Adrenal gland (tissue), 12 donors: ENCODE data around the gene SLC7A10. TPM values are rescaled to one million over a fixed set of nuclear protein-coding genes. Genes with fewer than 3 reads are reported as not detected.

Source experiments
- DNase-seq, 7 donors: peaks; one replicate each; pipeline ENCODE4 v3.0.0-alpha.2; 2019 to 2020
- H3K27ac ChIP-seq, 5 donors: fragments of 200-600 bp; sonication (generic) in 4 of 5; 1 replicate in 3 of 5; 2 replicates in 2 of 5; pipeline versions ENCODE4 v1.5.1 to v1.8.0; 2016 to 2020; ENCODE audit warnings: mild to moderate bottlenecking in 1 of 5
- H3K27me3 ChIP-seq: fragments of 200-600 bp; 2 replicates; pipeline ENCODE4 v1.8.0; 2021
- H3K36me3 ChIP-seq, 2 donors: fragments of 200-600 bp; replicated peaks in 1 of 2; 1 replicate in 1 of 2; 2 replicates in 1 of 2; pipeline versions ENCODE4 v1.5.1 to v1.8.0; 2018 to 2022
- H3K4me1 ChIP-seq, 2 donors: fragments of 200-600 bp; replicated peaks in 1 of 2; 1 replicate in 1 of 2; 2 replicates in 1 of 2; pipeline versions ENCODE4 v1.5.1 to v1.8.0; 2018 to 2021
- H3K4me3 ChIP-seq, 4 donors: fragments of 200-600 bp; sonication (generic) in 3 of 4; one replicate each; pipeline ENCODE4 v1.5.1; 2016 to 2018
- H3K9me3 ChIP-seq, 3 donors: fragments of 200-600 bp; sonication (generic) in 1 of 3; replicated peaks in 1 of 3; 1 replicate in 2 of 3; 2 replicates in 1 of 3; pipeline versions ENCODE4 v1.5.1 to v1.8.0; 2016 to 2021
- CTCF ChIP-seq, 6 experiments: fragments of 450-650 bp in 4 of 6; fragments of 200-600 bp in 2 of 6; sonication (generic) in 1 of 6; IDR thresholded peaks; 1 replicate in 5 of 6; 2 replicates in 1 of 6; pipeline versions ENCODE4 v1.5.1 to v1.8.0; 2016 to 2021; ENCODE audit warnings: antibody characterized with exemption in 6 of 6, mild to moderate bottlenecking in 2 of 6, moderate library complexity in 1 of 6
- POLR2A ChIP-seq, 2 donors: fragments of 450-650 bp; IDR thresholded peaks; one replicate each; pipeline ENCODE4 v1.6.1; 2017; ENCODE audit warnings: antibody characterized with exemption in 2 of 2, mild to moderate bottlenecking in 2 of 2, moderate library complexity in 1 of 2
- WGBS, 4 donors: extraction: QIAGEN DNeasy Blood & Tissue Kit in 2 of 4; methylation state at CpG; one replicate each; pipeline versions ENCODE4 v1.1.5 to v1.1.7; 2013 to 2017; 5-methylcytosine and 5-hydroxymethylcytosine counted together
- intact Hi-C, 2 donors: fragments of 100-400 bp; cut with DNase I; formaldehyde crosslinking; loops; one replicate each; pipeline versions ENCODE4 v1.14.1 to v1.15.0; 2022 to 2023
- polyA plus RNA-seq, 3 donors: library from polyadenylated mRNA; stranded (reverse); fragments of 200-250 nt in 2 of 3; fragments of 350-450 nt in 1 of 3; fragmentation: Illumina TruSeq in 1 of 3; extraction: RNeasy Lipid Tissue Mini Kit (QIAGEN cat#74804) in 1 of 3; gene quantifications; one replicate each; pipeline ENCODE4 v1.2.3, GENCODE V29; 2013 to 2014
- total RNA-seq, 9 donors: library from RNA; depleted of rRNA in 4 of 9; stranded (reverse); fragments of >200 nt in 4 of 9; fragments of 120-200 nt in 1 of 9; fragmentation: NEBNext Ultra II Directional in 1 of 9; extraction: Animal tissue kit (Norgen Biotek cat#: 25700) in 1 of 9; gene quantifications; one replicate each; pipeline versions ENCODE4 v1.1.0 to v1.2.4, GENCODE V29; 2013 to 2023
- donor health status: healthy with polysubstance abuse.
- donor health status: Bipolar disorder and iron deficiency.
- donor health status: DM: yes; HTN: yes; CAD: no.
- donor health status: DM: no; HTN: no; CAD: no.
- donor health status: DM: no; HTN: no; CAD: no.
- donor health status: DM: yes; HTN: yes; CAD: no.

Gene SLC7A10
- total and polyA plus RNA-seq, 12 donors: 0.14 to 9.3 (median 0.45) TPM; not detected in 4

- Histone ChIP-seq H3K9me3 (no peaks in the 10 kb centered on the region), H3K27ac (peak overlapping the region; percentile 87 to 95 (median 90)), H3K4me3 (peak overlapping the region; percentile 55 to 88 (median 78)), H3K4me1 (peaks cover 10 to 20% of the 10 kb centered on the region in 2 donors), H3K27me3 (no peaks in the 10 kb centered on the region), H3K36me3 (no peaks in the 10 kb centered on the region)
- WGBS, 4 donors: 0% methylated on average over 4 to 65 of the region's 65 CpGs
- peak; percentile 95 to 99 (median 98) for DNase-seq
- peak in 3 of 6 experiments; percentile 20 to 53 (median 48) for TF ChIP-seq CTCF (IDR thresholded peaks at IDR 0.05)
- TF ChIP-seq POLR2A (IDR thresholded peaks at IDR 0.05): peak; percentile 55 to 93
- intact Hi-C loops: no loop called here
These were observed 48.8 kb downstream of the SLC7A10 start for GRCh38 chr19:33176670-33177416.

GRCh38 chr19:33175886-33176669 is 49.6 kb downstream of the SLC7A10 start:
- no peaks in the 10 kb centered on the region for H3K9me3 ChIP-seq
- H3K27ac ChIP-seq: peak overlapping the region; percentile 87 to 95 (median 90)
- no peaks in the 10 kb centered on the region for H3K36me3 ChIP-seq
- DNase-seq: peak in 1 of 7 donors; percentile 40
- peak overlapping the region; percentile 55 to 88 (median 78) for H3K4me3 ChIP-seq
- H3K27me3 ChIP-seq: no peaks in the 10 kb centered on the region
- peaks cover 10 to 20% of the 10 kb centered on the region in 2 donors for H3K4me1 ChIP-seq
- no peak for TF ChIP-seq CTCF (IDR thresholded peaks at IDR 0.05)
- TF ChIP-seq POLR2A (IDR thresholded peaks at IDR 0.05): no peak
- 3 to 16% (median 13%) methylated on average over 5 to 25 of the region's 25 CpGs for WGBS, 4 donors
- intact Hi-C loops: no loop called here

GRCh38 chr19:33175156-33175782 is 50.4 kb downstream of the SLC7A10 start:
- Histone ChIP-seq H3K4me3 (no peak overlapping the region), H3K9me3 (no peaks in the 10 kb centered on the region), H3K27me3 (no peaks in the 10 kb centered on the region), H3K36me3 (no peaks in the 10 kb centered on the region), H3K4me1 (peaks cover 10 to 20% of the 10 kb centered on the region in 2 donors), H3K27ac (no peak overlapping the region)
- no peak for DNase-seq
- TF ChIP-seq POLR2A (IDR thresholded peaks at IDR 0.05) (no peak), CTCF (IDR thresholded peaks at IDR 0.05) (no peak)
- 89 to 98% (median 92%) methylated on average over 6 to 10 of the region's 10 CpGs for WGBS, 4 donors
- intact Hi-C loops: no loop called here

- WGBS, 4 donors: 87 to 93% (median 92%) methylated on average over 3 to 5 of the region's 5 CpGs
- H3K9me3 ChIP-seq: no peaks in the 10 kb centered on the region
- H3K27me3 ChIP-seq: no peaks in the 10 kb centered on the region
- no peak for DNase-seq
- H3K27ac ChIP-seq: no peak overlapping the region
- intact Hi-C loops: no loop called here
- H3K4me1 ChIP-seq: peaks cover 10 to 20% of the 10 kb centered on the region in 2 donors
- H3K36me3 ChIP-seq: no peaks in the 10 kb centered on the region
- no peak overlapping the region for H3K4me3 ChIP-seq
- TF ChIP-seq POLR2A (IDR thresholded peaks at IDR 0.05) (no peak), CTCF (IDR thresholded peaks at IDR 0.05) (no peak)
These were observed 51.5 kb downstream of the SLC7A10 start for GRCh38 chr19:33174186-33174585.
